WTC11 (cell line): ENCODE data around the gene ZDHHC11.
"Not testable (repeated sequence)": the region's sequence is repeated elsewhere in the genome, so short reads cannot be mapped to it uniquely, and the experiment has no call there.

ENCODE experiments used
- AFF4 ChIP-seq: sonication (generic); formaldehyde crosslinking; IDR thresholded peaks from 2 replicates; pipeline ENCODE4 v1.8.1; 2023; ENCODE audit warnings: mild to moderate bottlenecking, missing genetic modification reagents, borderline replicate concordance
- ATF1 ChIP-seq: sonication (generic); formaldehyde crosslinking; IDR thresholded peaks from 2 replicates; pipeline ENCODE4 v1.8.1; 2023; ENCODE audit warnings: mild to moderate bottlenecking, moderate library complexity, missing genetic modification reagents
- CDX4 ChIP-seq: fragments of 250-450 bp; sonication (Bioruptor Pico); IDR thresholded peaks from 2 replicates; pipeline ENCODE4 v1.9.0; 2021; ENCODE audit warnings: moderate library complexity, mild to moderate bottlenecking, inconsistent platforms, borderline replicate concordance
- CTCF ChIP-seq: fragments of 200-600 bp; IDR thresholded peaks from 2 replicates; pipeline ENCODE4 v1.8.0; 2022; ENCODE audit warnings: antibody characterized with exemption
- ESRRA ChIP-seq: sonication (generic); formaldehyde crosslinking; IDR thresholded peaks from 2 replicates; pipeline ENCODE4 v1.8.1; 2022; ENCODE audit warnings: mild to moderate bottlenecking, missing genetic modification reagents, borderline replicate concordance
- FOXK1 ChIP-seq: sonication (generic); formaldehyde crosslinking; IDR thresholded peaks from 2 replicates; pipeline ENCODE4 v1.8.0; 2022; ENCODE audit warnings: mild to moderate bottlenecking, moderate library complexity, missing genetic modification reagents
- FOXP1 ChIP-seq: sonication (generic); formaldehyde crosslinking; IDR thresholded peaks from 2 replicates; pipeline ENCODE4 v1.8.0; 2022; ENCODE audit warnings: missing genetic modification reagents, mild to moderate bottlenecking, moderate library complexity, borderline replicate concordance
- JAZF1 ChIP-seq: fragments of 250-450 bp; sonication (Bioruptor Pico); IDR thresholded peaks from 2 replicates; pipeline ENCODE4 v1.9.0; 2021; ENCODE audit warnings: moderate library complexity, mild to moderate bottlenecking, inconsistent platforms
- MXD4 ChIP-seq: fragments of 250-450 bp; sonication (Bioruptor Pico); IDR thresholded peaks from 2 replicates; pipeline ENCODE4 v1.8.0; 2021; ENCODE audit warnings: mild to moderate bottlenecking, moderate library complexity, borderline replicate concordance
- SP1 ChIP-seq: sonication (generic); formaldehyde crosslinking; conservative IDR thresholded peaks from 2 replicates; pipeline ENCODE4 v1.8.1; 2022; ENCODE audit warnings: missing genetic modification reagents
- USF1 ChIP-seq: sonication (generic); formaldehyde crosslinking; IDR thresholded peaks from 2 replicates; pipeline ENCODE4 v1.8.0; 2022; ENCODE audit warnings: mild to moderate bottlenecking, missing genetic modification reagents
- ZNF416 ChIP-seq: fragments of 250-450 bp; sonication (Bioruptor Pico); IDR thresholded peaks from 2 replicates; pipeline ENCODE4 v1.9.0; 2021; ENCODE audit warnings: mild to moderate bottlenecking, inconsistent platforms

GRCh38 chr5:843926-844325 is 6.9 kb downstream of the ZDHHC11 start:
- TF ChIP-seq CTCF; CDX4 (CRISPR knock-in tag); ZNF416; FOXK1; SP1; FOXP1 (CRISPR knock-in tag); ATF1 (CRISPR knock-in tag); AFF4 (CRISPR knock-in tag); ESRRA (CRISPR knock-in tag); MXD4 (CRISPR knock-in tag); JAZF1; USF1 (CRISPR knock-in tag): not testable (repeated sequence)
